Right ventricle myocardium superior (tissue), 1 donor: Measurements from ENCODE around the gene EFEMP2. TPM values are rescaled to one million over a fixed set of nuclear protein-coding genes. Genes with fewer than 3 reads are reported as not detected.

ENCODE experiments used
- ATAC-seq: fragments of 200-7000 bp; cut with Tn5 transposase; one replicate; pipeline ENCODE4 v1.9.1; 2020; ENCODE audit warnings: mild to moderate bottlenecking; ENCODE audit not compliant: poor library complexity
- DNase-seq: peaks from one replicate; pipeline ENCODE4 v3.0.0-alpha.2; 2020
- intact Hi-C: fragments of 100-400 bp; cut with DNase I; formaldehyde crosslinking; loops from one replicate; pipeline ENCODE4 v1.11.2; 2022
- total RNA-seq: library from RNA; stranded (reverse); fragmentation: NEBNext Ultra II Directional; extraction: Animal tissue kit (Norgen Biotek cat#: 25700); gene quantifications from one replicate; pipeline ENCODE4 v1.2.1, GENCODE V29; 2021
- donor health status: DM: no; HTN: yes; CAD: no; lungs with severe emphysema.

Gene EFEMP2
- total RNA-seq, 1 donor from 2014 or later: 80.0 TPM

DNA sequence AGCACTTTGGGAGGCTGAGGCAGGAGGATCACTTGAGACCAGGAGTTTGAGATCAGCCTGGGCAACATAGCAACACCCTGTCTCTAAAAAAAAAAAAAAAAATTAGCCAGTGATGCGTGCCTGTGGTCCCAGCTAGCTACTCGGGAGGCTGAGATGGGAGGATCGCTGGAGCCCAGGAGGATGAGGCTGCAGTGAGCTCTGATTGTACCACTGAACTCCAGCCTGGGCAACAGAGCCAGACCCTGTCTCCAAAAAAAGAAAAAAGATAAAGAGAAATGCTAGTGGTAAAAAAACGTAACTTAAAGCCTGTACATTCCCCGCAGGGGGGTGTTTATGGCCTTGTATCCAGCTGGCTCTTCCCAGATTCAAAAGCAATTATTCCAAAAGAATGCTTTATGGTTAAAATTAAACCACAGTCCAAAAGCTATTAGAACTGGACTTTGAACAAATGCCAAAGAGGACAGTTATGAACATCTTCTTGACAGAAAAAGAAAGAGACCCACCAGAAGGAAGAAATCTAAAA lies 55.2 kb downstream of the EFEMP2 start:
- intact Hi-C loops: loop anchor here (5.0 to 10.0 kb wide), 3 partner anchors 35 to 193 kb away; partner anchors contain the start of genes AP5B1 and KAT5
- no peak for ATAC-seq
- DNase-seq: no peak

DNA sequence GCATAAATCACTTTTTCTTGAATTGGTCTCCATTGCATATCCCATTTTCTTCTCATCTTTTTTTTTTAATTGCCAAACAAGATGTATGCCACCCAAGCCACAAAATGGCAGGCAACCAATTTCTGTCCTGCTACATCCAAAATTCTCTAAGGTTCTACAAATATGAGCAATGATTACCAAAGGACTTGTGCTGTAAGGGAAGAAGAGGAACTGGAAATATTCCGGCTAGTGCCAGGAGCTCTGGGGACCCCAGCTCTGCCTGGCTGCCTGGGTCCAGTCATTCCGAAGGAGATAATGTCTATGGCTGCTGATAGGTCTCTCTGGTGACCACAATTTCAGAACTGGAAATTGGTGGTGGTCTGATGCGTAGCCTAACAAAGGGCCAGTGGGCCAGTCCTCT lies 55.9 kb downstream of the EFEMP2 start:
- no peak for ATAC-seq
- no peak for DNase-seq
- intact Hi-C loops: loop anchor here (5.0 to 10.0 kb wide), 3 partner anchors 34 to 192 kb away; partner anchors contain the start of genes AP5B1 and KAT5

Other genes with a start within 250 kb of the EFEMP2 start
- gene SIPA1, start 234.7 kb downstream of the EFEMP2 start, total RNA-seq: 22.5 TPM
- gene RELA, start 209.9 kb downstream of the EFEMP2 start, total RNA-seq: 31.0 TPM
- 40.8 TPM for gene KAT5, start 160.5 kb downstream of the EFEMP2 start, total RNA-seq
- gene RNASEH2C, start 152.0 kb downstream of the EFEMP2 start, total RNA-seq: 49.5 TPM
- gene AP5B1, start 91.8 kb downstream of the EFEMP2 start, total RNA-seq: 6.5 TPM
- gene OVOL1, start 85.7 kb downstream of the EFEMP2 start, total RNA-seq: not detected
- gene SNX32, start 38.8 kb downstream of the EFEMP2 start, total RNA-seq: not detected
- gene CFL1, start 14.6 kb downstream of the EFEMP2 start, total RNA-seq: 288 TPM
- 30.7 TPM for gene MUS81, start 12.4 kb downstream of the EFEMP2 start, total RNA-seq
- gene CTSW, start 7.0 kb upstream of the EFEMP2 start, total RNA-seq: 0.73 TPM
- gene FIBP, start 15.7 kb upstream of the EFEMP2 start, total RNA-seq: 37.7 TPM
- 27.9 TPM for gene CCDC85B, start 17.9 kb upstream of the EFEMP2 start, total RNA-seq
- gene FOSL1, start 27.6 kb upstream of the EFEMP2 start, total RNA-seq: 0.70 TPM
- 36.1 TPM for gene C11orf68, start 46.3 kb upstream of the EFEMP2 start, total RNA-seq
- 81.9 TPM for gene DRAP1, start 46.6 kb upstream of the EFEMP2 start, total RNA-seq
- not detected for gene TSGA10IP, start 72.7 kb upstream of the EFEMP2 start, total RNA-seq
- 24.5 TPM for gene SART1, start 88.9 kb upstream of the EFEMP2 start, total RNA-seq
- gene EIF1AD, start 129.4 kb upstream of the EFEMP2 start, total RNA-seq: 20.1 TPM
- 256 TPM for gene BANF1, start 129.7 kb upstream of the EFEMP2 start, total RNA-seq
- not detected for gene CST6, start 139.2 kb upstream of the EFEMP2 start, total RNA-seq
- not detected for gene CATSPER1, start 153.7 kb upstream of the EFEMP2 start, total RNA-seq
- gene GAL3ST3, start 176.4 kb upstream of the EFEMP2 start, total RNA-seq: 0.73 TPM
- gene SF3B2, start 179.6 kb upstream of the EFEMP2 start, total RNA-seq: 61.2 TPM
- 46.5 TPM for gene PACS1, start 197.5 kb upstream of the EFEMP2 start, total RNA-seq